Erythroblast (primary cell): Measurements from ENCODE around the gene FKBP4.
A peak's percentile ranks its signal among the peaks of the same experiment; 100 is the strongest.
"Not testable (repeated sequence)": the region's sequence is repeated elsewhere in the genome, so short reads cannot be mapped to it uniquely, and the experiment has no call there.

ENCODE experiments used
- DNase-seq, 2 experiments: peaks; one replicate each; lab custom pipeline; 2025; lab: John Stamatoyannopoulos, UW
- GATA1 ChIP-seq: IDR thresholded peaks from 2 replicates; pipeline ENCODE4 v1.6.1; 2011; ENCODE audit warnings: low read depth, mild to moderate bottlenecking, control low read depth, low read length, moderate library complexity
- POLR2A ChIP-seq: IDR thresholded peaks from 2 replicates; pipeline ENCODE4 v1.6.1; 2011; ENCODE audit warnings: mild to moderate bottlenecking, low read length

The FKBP4 gene

DNA sequence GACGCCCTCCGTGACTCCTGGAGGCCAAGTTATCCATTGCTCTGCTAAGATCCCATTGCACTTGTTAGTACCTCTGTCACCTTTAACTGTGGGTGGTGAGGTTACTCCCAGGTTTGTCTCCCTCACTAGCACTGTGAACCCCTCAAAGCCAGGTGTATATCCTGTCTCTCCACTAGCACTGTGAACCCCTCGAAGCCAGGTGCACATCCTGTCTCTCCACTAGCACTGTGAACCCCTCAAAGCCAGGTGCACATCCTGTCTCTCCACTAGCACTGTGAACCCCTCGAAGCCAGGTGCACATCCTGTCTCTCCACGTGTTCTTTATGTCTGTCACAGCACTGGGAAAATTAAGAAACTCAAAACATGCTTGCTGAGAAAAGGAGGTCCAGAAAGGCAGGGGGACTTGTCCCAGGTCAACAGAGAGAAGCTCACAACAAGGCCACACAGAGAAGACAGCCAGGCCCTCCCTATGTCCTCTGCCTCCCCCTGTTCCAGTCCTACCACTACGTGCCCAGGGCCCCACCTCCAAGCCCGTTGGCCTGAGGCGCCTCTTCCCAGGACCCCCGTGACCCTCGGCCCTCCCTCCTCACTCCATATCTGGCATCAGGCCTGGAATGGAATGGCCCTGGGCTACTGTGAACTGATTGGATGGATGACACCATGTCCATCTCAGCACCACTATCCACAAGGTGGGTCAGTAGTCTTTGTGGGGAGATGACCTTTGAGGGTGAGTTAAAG lies 26.4 kb upstream of the FKBP4 start:
- TF ChIP-seq GATA1: no peak
- no peak for TF ChIP-seq POLR2A
- DNase-seq: no peak

DNA sequence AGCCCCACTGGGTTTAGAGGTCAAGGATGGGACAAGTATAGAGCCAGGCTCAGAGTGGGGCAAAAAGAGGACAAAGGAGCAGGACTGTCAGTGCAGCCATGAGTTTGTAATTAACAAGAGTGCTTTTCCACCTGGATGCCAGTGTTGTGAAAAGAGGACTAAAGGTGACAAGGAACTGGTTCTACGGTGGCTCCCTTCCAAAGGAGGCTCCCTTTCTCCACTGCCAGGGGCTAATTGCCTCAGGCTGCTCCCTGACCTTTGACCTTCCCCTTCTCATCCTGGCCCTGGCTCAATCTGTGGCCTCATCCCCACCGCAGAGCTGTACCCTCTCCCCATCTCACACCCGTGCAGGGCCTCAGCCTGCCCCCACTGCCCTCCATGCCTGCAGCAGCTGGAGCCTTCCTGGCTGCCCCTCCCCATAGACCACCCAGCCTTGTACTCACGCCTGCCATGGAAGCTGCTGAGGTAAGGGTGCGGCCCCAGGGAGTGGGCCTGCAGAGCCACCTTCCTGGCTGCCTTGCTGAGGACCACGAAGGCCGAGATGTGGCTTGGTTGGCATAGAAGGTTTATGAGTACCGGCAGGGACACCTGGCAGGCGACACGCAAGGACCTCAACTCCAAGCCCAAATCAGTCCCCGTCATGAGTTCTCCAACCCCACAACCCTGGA lies 24.8 kb upstream of the FKBP4 start:
- TF ChIP-seq POLR2A: no peak
- TF ChIP-seq GATA1: no peak
- no peak for DNase-seq

DNA sequence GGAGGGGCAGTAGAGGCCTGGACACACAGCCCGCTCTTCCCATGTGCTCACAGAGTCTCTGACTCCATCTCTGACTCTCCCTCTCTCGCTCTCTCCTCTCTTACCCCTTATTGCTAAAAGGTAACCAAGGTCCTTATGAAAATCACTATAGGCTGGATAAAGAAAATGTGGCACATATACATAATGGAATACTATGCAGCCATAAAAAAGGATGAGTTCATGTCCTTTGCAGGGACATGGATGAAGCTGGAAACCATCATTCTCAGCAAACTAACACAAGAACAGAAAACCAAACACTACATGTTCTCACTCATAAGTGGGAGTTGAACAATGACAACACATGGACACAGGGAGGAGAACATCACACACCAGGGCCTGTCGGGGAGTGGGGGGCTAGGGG lies 24.2 kb upstream of the FKBP4 start:
- not testable (repeated sequence) for DNase-seq

DNA sequence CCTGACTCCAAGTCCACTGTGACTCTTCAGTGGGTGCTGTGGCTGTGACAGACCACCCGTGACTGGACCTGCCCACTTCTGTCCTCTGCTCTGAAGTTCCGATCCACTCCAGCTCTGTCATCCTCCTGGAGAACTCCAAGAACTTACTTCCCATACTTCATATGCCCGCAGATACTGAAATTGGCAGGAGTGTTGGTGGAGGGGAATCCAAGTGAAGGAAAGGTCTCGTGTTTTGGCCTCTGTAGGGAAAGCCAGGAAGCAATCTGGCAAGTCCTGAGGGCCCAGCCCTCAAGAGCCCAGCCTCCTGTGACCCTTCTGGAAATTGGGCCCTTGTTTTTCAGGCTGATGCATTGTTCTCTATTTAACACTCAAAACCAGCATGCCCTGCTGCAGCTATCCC lies 22.4 kb upstream of the FKBP4 start:
- no peak for DNase-seq
- TF ChIP-seq POLR2A (no peak), GATA1 (no peak)

DNA sequence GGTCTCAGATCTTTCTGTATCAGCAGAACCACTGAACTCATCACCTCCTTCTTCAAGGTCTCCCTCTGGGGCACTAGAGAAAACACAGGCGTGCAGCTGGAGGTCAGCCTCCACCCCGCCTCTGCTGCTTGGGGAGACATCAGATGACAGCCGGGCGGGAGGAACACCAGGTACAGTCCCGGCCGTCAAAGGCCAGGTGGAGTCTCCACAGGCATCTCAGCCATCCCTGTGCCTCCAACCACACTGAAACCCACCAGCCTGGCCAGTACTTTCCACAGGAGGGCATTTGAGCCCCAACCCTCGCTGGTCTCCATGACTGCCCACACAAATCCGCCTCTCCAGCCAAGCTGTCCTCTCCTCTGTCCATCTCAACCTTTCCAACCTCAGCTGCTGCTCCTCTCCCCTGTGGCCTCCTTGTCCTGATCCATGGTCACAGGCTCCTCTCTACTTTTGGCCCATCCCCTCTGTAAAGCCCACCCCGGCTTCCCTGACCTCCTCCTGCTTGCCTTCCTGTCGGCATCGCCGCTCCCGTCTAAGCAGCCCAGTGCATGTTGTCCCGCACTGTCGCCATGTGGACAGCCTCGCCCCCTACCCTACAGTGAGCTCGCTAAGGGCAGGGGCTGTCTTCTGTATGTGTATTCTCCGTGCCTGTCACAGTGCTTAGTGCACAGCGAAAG lies 21.4 kb upstream of the FKBP4 start:
- TF ChIP-seq POLR2A (no peak), GATA1 (no peak)
- DNase-seq: no peak

DNA sequence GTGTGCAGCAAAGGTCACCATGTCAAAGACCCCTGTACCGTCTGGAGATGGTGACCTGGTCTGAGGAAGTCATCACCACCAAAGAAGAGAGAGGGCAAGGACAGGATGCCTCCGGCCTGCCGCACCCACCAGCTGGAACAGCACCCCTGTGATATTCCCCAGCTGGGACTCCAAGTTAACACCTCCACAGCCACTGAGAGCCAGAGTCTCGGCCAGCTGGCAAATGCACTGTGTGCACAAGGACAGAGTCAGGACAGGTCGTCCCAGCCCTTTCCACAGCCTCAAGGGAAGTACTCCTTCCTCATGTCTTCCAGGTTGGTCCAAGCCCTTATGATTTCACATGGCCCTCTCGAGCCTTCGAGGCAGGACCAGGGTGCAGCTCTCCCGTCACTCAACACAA lies 19.3 kb upstream of the FKBP4 start:
- DNase-seq: no peak
- TF ChIP-seq POLR2A (no peak), GATA1 (no peak)

DNA sequence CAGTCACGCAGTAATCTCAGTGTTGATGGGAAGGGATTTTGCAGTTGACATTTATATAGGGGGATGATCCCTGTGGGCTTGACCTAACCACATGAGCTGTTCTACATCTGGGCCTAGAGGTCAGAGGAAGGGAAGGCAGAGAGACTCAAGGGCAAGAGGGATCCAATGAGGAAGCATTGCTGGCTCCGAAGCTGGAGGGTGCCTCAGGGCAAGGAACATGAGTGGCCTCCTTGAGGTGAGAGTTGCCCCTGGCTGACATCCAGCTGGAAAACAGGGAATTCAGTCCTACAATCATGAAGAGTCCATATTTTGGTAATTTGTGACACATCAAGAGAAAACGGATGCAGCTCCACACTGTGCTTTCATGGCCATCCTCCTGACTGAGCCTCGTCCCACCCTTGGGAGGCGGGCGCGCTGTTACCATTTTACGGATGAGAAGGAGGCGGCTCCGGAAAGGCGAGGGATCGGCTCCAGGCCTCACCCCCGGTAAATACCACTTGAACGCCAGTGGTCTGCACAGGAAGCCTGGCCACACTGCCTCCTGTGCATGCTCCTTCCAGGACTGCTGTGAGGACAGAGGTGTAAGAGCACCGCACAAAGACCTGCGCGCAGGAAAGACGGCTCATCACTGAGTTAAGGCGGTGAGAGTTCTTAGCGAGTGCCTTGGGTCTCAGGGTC lies 18.5 kb upstream of the FKBP4 start:
- TF ChIP-seq POLR2A (no peak), GATA1 (no peak)
- DNase-seq: no peak

DNA sequence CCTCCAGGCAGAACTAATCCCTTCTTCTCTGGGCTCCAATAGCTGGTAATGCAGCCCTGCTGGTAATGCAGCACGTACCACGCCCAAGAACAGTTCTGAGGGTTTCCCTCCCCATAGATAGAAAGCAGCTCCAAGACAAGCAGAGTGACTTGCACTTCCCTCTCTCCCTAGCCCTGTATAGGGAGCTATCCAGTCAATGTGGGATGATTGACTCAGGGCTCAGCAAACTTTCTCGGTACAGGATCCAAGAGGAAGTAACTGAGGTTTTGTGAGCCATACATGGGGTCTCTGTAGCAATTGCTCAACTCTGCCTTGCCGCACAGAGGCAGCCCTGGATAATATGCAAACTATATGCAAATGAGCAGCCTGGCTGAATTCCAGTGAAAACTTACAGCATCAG lies 15.5 kb upstream of the FKBP4 start:
- peak; percentile 18 to 23 for DNase-seq
- TF ChIP-seq GATA1 (no peak), POLR2A (no peak)

DNA sequence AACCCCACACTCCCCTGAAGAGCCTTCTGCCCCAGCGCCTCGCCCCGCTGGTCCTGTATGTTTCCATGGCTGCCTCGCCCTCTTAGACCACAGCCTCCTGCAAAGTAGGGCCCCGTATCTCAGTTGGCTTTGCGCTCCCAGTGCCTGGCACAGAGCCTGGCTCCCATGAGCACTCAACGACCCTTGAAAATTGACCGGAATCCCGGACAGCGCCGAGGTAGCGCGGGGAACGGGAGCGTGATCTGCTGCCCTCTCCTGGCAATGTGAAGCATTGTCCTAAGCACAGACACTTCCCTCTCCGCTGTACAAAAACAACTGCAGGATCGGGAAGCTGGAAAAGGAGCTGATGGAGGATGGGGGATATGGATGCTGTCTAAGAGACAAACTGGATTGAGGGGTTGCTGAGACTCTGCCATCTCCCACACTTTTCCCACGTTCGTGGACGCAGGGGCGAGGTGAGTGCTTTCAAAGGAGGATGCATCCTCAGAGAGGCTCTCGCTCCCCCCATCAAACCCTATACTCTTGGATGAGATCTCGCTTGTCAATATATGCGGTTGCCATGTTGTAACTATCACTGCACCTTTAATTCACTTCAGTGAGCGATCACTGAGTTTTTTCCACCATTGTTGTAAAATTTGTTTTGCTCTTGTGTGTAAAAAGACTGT lies 10.7 kb upstream of the FKBP4 start:
- peak; percentile 52 to 71 for DNase-seq
- no peak for TF ChIP-seq GATA1
- no peak for TF ChIP-seq POLR2A

DNA sequence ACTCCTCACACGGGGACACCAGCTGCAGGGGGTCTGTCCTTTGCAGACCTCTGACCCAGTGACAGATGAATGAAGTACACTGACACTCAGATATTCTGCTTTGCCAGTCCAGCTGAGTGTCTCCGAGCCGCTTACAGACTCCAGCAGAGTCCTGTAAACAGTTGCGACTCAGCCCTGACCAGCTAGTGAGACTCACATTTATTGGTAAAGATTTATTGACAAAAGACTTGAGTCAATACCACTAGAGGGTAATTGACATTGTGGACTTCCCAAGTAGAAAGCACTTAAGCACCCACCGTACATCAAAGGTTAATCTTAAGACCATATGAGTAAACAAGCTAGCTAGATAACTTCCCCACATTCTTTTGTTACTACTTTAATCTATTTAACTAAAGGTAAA lies 9.8 kb upstream of the FKBP4 start:
- TF ChIP-seq GATA1: no peak
- no peak for TF ChIP-seq POLR2A
- no peak for DNase-seq

DNA sequence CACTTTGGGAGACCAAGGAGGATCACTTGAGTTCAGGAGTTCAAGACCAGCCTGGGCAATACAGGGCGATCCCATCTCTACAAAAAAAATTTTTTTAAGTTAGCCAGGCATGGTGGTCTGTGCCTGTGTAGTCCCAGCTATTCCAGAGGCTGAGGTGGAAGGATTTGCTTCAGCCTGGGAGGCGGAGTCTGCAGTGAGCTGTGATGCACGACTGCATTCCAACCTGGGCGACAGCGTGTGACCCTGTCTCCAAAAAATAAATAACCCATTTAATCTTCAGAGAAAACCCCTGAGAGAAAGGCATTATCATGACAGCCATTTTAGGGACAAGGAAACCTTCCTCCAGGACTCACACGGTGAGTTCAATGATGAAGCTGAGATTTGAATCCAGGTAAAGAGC lies 3.7 kb upstream of the FKBP4 start:
- TF ChIP-seq GATA1 (no peak), POLR2A (no peak)
- no peak for DNase-seq

DNA sequence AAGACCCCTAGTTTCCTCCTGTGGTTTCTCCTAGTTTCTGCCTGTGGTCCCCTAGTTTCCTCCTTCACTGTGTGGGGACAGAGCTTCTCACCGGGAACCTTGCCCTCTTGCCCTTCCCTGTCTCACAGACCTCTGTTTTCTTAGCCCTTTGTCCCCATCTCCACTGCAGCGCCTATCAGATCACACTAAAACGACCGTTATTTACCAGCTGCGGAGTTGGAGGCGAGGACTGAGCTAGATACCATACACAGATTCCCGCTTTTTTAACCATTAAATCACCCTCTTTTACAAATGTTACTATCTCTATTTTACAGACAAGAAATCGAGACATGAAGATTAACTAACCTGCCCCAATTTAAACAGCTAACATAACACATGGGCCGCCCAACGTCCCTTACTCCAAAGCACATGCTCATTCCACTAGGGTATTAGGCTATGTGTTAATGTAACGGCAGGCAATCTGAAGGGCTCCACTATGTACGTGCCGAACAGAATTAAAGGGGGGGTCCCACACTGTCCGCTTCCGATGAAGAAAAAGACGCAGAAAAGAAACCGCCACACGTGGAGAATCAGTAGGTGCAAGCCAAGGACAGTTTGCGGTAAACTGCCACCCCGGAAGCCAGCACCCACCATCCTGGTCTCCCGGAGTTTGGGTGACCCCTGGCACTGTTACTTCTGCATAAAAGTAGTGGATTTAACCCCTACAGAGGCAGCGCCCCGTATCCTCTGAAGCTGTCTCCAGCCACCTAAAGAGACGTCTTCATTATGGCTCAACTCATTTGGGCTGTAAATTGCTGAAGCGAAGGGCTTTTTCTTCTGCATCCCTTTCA lies 1.9 kb upstream of the FKBP4 start:
- DNase-seq: peak in 1 of 2 experiments; percentile 32
- TF ChIP-seq GATA1 (no peak), POLR2A (no peak)

DNA sequence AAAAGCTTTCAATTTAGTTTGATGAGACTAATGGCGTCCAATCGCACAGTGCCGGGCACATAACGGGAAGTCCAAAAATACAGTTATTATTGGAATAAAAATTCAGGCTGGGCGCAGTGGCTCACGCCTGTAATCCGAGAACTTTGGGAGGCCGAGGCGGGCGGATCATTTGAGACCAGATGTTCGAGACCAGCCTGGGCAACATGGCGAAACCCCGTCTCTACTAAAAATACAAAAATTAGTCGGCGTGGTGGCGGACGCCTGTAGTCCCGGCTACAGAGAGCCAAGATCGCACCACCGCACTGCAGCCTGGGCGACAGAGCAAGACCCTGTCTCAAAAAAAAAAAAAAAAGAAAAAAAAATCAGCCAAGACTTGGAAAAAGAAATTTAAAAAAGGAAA lies 1.2 kb upstream of the FKBP4 start:
- DNase-seq: no peak
- no peak for TF ChIP-seq GATA1
- TF ChIP-seq POLR2A: no peak
